MCF 10A (cell line): ENCODE data around the gene SLC25A15. TPM values are rescaled to one million over a fixed set of nuclear protein-coding genes. Genes with fewer than 3 reads are reported as not detected.
"Not testable (repeated sequence)": the region's sequence is repeated elsewhere in the genome, so short reads cannot be mapped to it uniquely, and the experiment has no call there.

Experiments used
- BruUV-seq: library from RNA; stranded (reverse); fragments of 400-500 nt; replicated peaks from 2 replicates; lab custom pipeline; 2021; lab: Mats Ljungman, UMichigan
- CTCF ChIA-PET: fragments of 300-600 bp; sonication (Branson Sonifier 250); formaldehyde crosslinking; extraction: SDS; loops from one replicate; lab custom pipeline; 2021; ENCODE audit warnings: antibody characterized with exemption, inconsistent platforms; lab: Yijun Ruan, JAX
- POLR2A ChIA-PET: fragments of 300-600, 350-650 bp; sonication (Branson Sonifier 250); formaldehyde crosslinking; extraction: SDS; loops from one replicate; lab custom pipeline; 2020; ENCODE audit warnings: antibody characterized with exemption, inconsistent platforms; lab: Yijun Ruan, JAX
- DNase-seq: peaks from one replicate; pipeline ENCODE4 v3.0.0-alpha.2; 2018; ENCODE audit not compliant: unreplicated experiment
- H3K27ac Mint-ChIP-seq: one replicate; pipeline ENCODE4 v1.8.0; 2022; ENCODE audit warnings: mild to moderate bottlenecking, low read depth, mixed read lengths; ENCODE audit not compliant: unreplicated experiment
- H3K27me3 Mint-ChIP-seq: one replicate; pipeline ENCODE4 v1.8.0; 2022; ENCODE audit warnings: mixed read lengths; ENCODE audit not compliant: insufficient read depth, unreplicated experiment
- H3K36me3 Mint-ChIP-seq: one replicate; pipeline ENCODE4 v1.8.0; 2022; ENCODE audit warnings: mild to moderate bottlenecking, moderate library complexity, mixed read lengths; ENCODE audit not compliant: insufficient read depth, unreplicated experiment
- H3K4me1 Mint-ChIP-seq: one replicate; pipeline ENCODE4 v1.8.0; 2022; ENCODE audit warnings: mixed read lengths; ENCODE audit not compliant: insufficient read depth, unreplicated experiment
- H3K4me3 Mint-ChIP-seq: one replicate; pipeline ENCODE4 v1.8.0; 2022; ENCODE audit warnings: mild to moderate bottlenecking, moderate library complexity, mixed read lengths; ENCODE audit not compliant: unreplicated experiment
- H3K9me3 Mint-ChIP-seq: one replicate; pipeline ENCODE4 v1.8.0; 2022; ENCODE audit warnings: mixed read lengths; ENCODE audit not compliant: unreplicated experiment
- intact Hi-C: fragments of 100-400 bp; cut with micrococcal nuclease; formaldehyde crosslinking; loops from 2 replicates; pipeline ENCODE4 v1.14.1; 2022
- total RNA-seq: library from RNA; stranded (reverse); gene quantifications from 2 replicates; pipeline ENCODE4 v1.2.3, GENCODE V29; 2022
- TF ChIP-seq, protein P1 (sequence below): fragments of 200-600 bp; IDR thresholded peaks from one replicate; pipeline ENCODE4 v1.8.0; 2022; ENCODE audit warnings: antibody characterized with exemption, mild to moderate bottlenecking; ENCODE audit not compliant: unreplicated experiment

SLC25A15 gene
- total RNA-seq, 1 experiment from 2014 or later, result 15.5 TPM

DNA sequence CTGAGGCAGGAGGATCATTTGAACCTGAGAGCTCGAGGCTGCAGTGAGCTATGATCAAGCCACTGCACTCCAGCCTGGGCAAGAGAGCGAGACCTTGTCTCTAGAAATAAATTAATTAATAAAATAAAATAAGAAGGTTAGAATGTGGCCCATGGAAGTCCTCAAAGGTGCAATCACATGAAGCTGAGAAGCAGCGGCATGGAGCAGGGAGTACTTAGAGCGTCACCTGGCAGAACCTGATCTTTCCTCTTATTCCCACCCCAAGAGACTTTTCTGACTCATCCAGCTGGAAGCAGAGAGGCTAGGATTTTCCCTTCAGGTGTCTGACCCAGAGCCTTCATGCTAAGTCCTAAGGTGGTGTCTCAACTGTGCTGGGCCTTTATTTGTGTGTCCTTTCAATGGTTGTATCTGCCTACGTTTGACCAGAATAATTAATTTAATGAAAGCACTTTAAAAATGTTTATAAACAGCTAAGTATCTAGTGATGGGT lies 9.6 kb upstream of the SLC25A15 start:
- H3K27ac Mint-ChIP-seq, result no peak overlapping the region
- H3K27me3 Mint-ChIP-seq, result no peaks in the 10 kb centered on the region
- DNase-seq, result no peak
- CTCF ChIA-PET, result interaction anchor here (0.6 to 6.2 kb wide), 5 partner anchors 9 to 1123 kb away, joined by 3 to 42 read pairs (median 4); partner anchors contain the start of gene SLC25A15
- no peaks in the 10 kb centered on the region for H3K36me3 Mint-ChIP-seq
- POLR2A ChIA-PET, result interaction anchor here (0.7 to 1.0 kb wide), 2 partner anchors 8 to 484 kb away, joined by 3 read pairs; partner anchors contain the start of gene MTRF1
- no TSS peak for BruUV-seq
- TF ChIP-seq, protein P1, sequence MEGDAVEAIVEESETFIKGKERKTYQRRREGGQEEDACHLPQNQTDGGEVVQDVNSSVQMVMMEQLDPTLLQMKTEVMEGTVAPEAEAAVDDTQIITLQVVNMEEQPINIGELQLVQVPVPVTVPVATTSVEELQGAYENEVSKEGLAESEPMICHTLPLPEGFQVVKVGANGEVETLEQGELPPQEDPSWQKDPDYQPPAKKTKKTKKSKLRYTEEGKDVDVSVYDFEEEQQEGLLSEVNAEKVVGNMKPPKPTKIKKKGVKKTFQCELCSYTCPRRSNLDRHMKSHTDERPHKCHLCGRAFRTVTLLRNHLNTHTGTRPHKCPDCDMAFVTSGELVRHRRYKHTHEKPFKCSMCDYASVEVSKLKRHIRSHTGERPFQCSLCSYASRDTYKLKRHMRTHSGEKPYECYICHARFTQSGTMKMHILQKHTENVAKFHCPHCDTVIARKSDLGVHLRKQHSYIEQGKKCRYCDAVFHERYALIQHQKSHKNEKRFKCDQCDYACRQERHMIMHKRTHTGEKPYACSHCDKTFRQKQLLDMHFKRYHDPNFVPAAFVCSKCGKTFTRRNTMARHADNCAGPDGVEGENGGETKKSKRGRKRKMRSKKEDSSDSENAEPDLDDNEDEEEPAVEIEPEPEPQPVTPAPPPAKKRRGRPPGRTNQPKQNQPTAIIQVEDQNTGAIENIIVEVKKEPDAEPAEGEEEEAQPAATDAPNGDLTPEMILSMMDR, result no peak
- H3K9me3 Mint-ChIP-seq, result no peaks in the 10 kb centered on the region
- peaks cover 21% of the 10 kb centered on the region for H3K4me1 Mint-ChIP-seq
- H3K4me3 Mint-ChIP-seq, result no peak overlapping the region
- intact Hi-C loops, result loop anchor here (5.0 kb wide), 4 partner anchors 212 to 1168 kb away; no protein-coding TSS in a partner anchor

DNA sequence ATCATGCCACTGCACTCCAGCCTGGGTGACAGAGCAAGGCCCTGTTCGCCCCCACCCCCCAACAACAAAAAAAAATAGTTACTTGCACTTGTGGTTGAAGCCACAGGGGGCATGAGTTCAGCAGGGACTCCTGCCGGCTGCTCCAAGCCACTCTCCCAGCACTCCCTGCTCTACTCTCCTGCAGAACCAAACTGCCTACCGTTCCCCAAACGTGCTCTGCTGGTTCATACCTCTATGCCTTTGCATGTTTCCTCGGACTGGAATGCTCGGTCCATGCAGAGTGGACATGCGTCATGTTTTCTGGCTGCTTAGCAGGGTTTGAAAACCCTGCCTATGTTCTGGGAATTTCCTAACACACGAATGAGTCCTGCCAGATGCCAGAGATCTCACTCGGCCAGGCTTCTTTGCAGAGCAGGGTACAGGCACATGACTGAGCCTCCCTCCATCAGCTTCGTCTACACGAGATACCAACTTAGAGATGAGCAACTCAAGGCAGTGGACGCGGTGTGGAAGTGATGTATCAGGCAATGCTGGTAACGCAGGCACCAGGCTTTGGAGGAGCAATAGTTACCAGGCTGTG lies 8.5 kb upstream of the SLC25A15 start:
- no peak overlapping the region for H3K4me3 Mint-ChIP-seq
- ChIA-PET POLR2A (interaction anchor here (0.6 kb wide), 1 partner anchor 567 kb away, joined by 3 read pairs; no protein-coding TSS in a partner anchor), CTCF (interaction anchor here (1.2 kb wide), 2 partner anchors 1096 to 1124 kb away, joined by 4 to 5 read pairs; no protein-coding TSS in a partner anchor)
- H3K4me1 Mint-ChIP-seq, result peaks cover 21% of the 10 kb centered on the region
- no peaks in the 10 kb centered on the region for H3K36me3 Mint-ChIP-seq
- H3K27ac Mint-ChIP-seq, result no peak overlapping the region
- H3K27me3 Mint-ChIP-seq, result no peaks in the 10 kb centered on the region
- BruUV-seq, result no TSS peak
- H3K9me3 Mint-ChIP-seq, result no peaks in the 10 kb centered on the region
- intact Hi-C loops, result no loop called here
- TF ChIP-seq, protein P1, result no peak
- no peak for DNase-seq

DNA sequence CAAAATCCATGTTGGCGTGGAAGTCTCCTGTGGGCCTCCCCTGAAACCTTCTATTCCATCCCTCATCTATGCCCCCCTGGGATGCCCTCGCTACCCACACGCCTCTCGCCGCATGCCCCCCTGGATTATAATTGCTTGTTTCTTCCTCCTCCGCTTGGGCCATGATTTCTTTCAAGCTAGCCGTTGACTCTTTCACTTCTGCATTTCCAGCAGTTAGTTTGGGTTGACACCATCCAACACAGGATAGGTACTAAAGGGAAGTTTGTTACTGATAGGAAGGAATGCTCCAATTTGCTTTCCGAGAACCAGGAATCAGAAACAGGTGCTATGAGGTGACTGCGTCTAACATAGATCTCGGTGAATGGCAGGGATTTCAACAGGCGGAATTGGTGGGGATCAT lies 7.7 kb upstream of the SLC25A15 start:
- no peak for DNase-seq
- Mint-ChIP-seq H3K9me3 (no peaks in the 10 kb centered on the region), H3K27me3 (no peaks in the 10 kb centered on the region), H3K4me3 (no peak overlapping the region), H3K27ac (no peak overlapping the region), H3K4me1 (peaks cover 17% of the 10 kb centered on the region), H3K36me3 (no peaks in the 10 kb centered on the region)
- BruUV-seq, result no TSS peak
- POLR2A ChIA-PET, result no interaction called here
- intact Hi-C loops, result no loop called here
- TF ChIP-seq, protein P1, result no peak
- CTCF ChIA-PET, result interaction anchor here (1.2 kb wide), 1 partner anchor 1096 kb away, joined by 5 read pairs; no protein-coding TSS in a partner anchor

DNA sequence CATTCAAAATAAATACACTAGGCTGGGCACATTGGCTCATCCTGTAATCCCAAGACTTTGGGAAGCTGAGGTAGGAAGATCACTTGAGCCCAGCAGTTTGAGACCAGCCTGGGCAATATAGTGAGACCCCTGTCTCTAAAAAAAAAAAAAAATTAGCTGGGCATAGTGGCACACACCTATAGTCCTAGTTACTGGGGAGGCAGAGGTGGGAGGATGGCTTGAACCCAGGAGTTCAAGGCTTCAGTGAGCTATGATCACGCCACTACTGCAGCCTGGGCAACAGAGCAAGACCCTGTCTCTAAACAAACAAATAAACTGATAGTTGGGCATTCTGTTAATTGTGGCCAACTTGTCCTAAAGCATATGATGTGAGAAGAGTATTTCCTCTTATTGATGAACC lies 6.4 kb upstream of the SLC25A15 start:
- BruUV-seq, H3K27me3 Mint-ChIP-seq, H3K36me3 Mint-ChIP-seq, intact Hi-C loops, H3K4me3 Mint-ChIP-seq, CTCF ChIA-PET, DNase-seq, H3K27ac Mint-ChIP-seq, H3K9me3 Mint-ChIP-seq, H3K4me1 Mint-ChIP-seq: not testable (repeated sequence)
- POLR2A ChIA-PET, result interaction anchor here (0.6 kb wide), 1 partner anchor 75 kb away, joined by 3 read pairs; no protein-coding TSS in a partner anchor
